SU-DHL-6 (cell line): ENCODE results near the gene CABP2.

Experiments
- H2AFZ ChIP-seq: fragments of 200-600 bp; sonication (generic); 2 replicates; pipeline ENCODE4 v1.6.1; 2014; ENCODE audit warnings: low read depth, mild to moderate bottlenecking, moderate library complexity, mixed read lengths, antibody characterized with exemption, low read length; ENCODE audit not compliant: severe bottlenecking
- H3F3A ChIP-seq: fragments of 200-600 bp; shearing (Covaris generic); 2 replicates; pipeline ENCODE4 v1.6.0; 2016; ENCODE audit warnings: antibody characterized with exemption, mild to moderate bottlenecking; ENCODE audit not compliant: insufficient read depth
- H3K27ac ChIP-seq: fragments of 200-600 bp; sonication (generic); 2 replicates; pipeline ENCODE4 v1.5.1; 2016; ENCODE audit warnings: low read depth, mild to moderate bottlenecking, low read length, moderate library complexity, mixed read lengths
- H3K27me3 ChIP-seq: fragments of 200-600 bp; sonication (generic), shearing (Covaris generic); 2 replicates; pipeline ENCODE4 v1.6.0; 2014; ENCODE audit warnings: mild to moderate bottlenecking, low read length
- H3K36me3 ChIP-seq: fragments of 200-600 bp; sonication (generic); 2 replicates; pipeline ENCODE4 v1.6.1; 2014; ENCODE audit warnings: mild to moderate bottlenecking, low read length, mixed read lengths
- H3K4me2 ChIP-seq: fragments of 300-600, 200-600 bp; shearing (Covaris generic), sonication (generic); 2 replicates; pipeline ENCODE4 v1.6.0; 2014; ENCODE audit warnings: low read length, low read depth, mild to moderate bottlenecking; ENCODE audit not compliant: poor library complexity, severe bottlenecking
- H3K4me3 ChIP-seq: fragments of 200-600 bp; sonication (generic); 2 replicates; pipeline ENCODE4 v1.5.1; 2014; ENCODE audit warnings: antibody characterized with exemption, low read length, mild to moderate bottlenecking, mixed read lengths; ENCODE audit not compliant: insufficient read depth, poor library complexity, severe bottlenecking
- H3K79me2 ChIP-seq: fragments of 200-600 bp; sonication (generic); 2 replicates; pipeline ENCODE4 v1.6.1; 2014; ENCODE audit warnings: mild to moderate bottlenecking, low read length, moderate library complexity; ENCODE audit not compliant: insufficient read depth
- H3K9ac ChIP-seq: fragments of 200-600 bp; sonication (generic); 2 replicates; pipeline ENCODE4 v1.7.0; 2014; ENCODE audit warnings: mild to moderate bottlenecking, low read length
- H3K9me2 ChIP-seq: fragments of 200-600 bp; sonication (generic); replicated peaks from 2 replicates; pipeline ENCODE4 v1.6.1; 2014; ENCODE audit warnings: low read length; ENCODE audit not compliant: insufficient read depth
- H3K9me3 ChIP-seq: fragments of 200-600 bp; sonication (generic); 2 replicates; pipeline ENCODE4 v1.6.1; 2014; ENCODE audit warnings: low read length, mixed read lengths; ENCODE audit not compliant: insufficient read depth
- H4K20me1 ChIP-seq: fragments of 200-600 bp; sonication (generic); 2 replicates; pipeline ENCODE4 v1.6.1; 2014; ENCODE audit warnings: low read depth, mild to moderate bottlenecking, antibody characterized with exemption, low read length, moderate library complexity, mixed read lengths
- CTCF ChIP-seq: fragments of 200-600 bp; sonication (generic); IDR thresholded peaks from one replicate; pipeline ENCODE4 v1.5.1; 2017; ENCODE audit warnings: antibody characterized with exemption, mild to moderate bottlenecking, low read length, moderate library complexity; ENCODE audit not compliant: insufficient read depth, poor library complexity, severe bottlenecking
- EZH2phosphoT487 ChIP-seq: fragments of 200-600 bp; sonication (generic), shearing (Covaris generic); conservative IDR thresholded peaks from 2 replicates; pipeline ENCODE4 v1.6.1; 2018; ENCODE audit warnings: mild to moderate bottlenecking, antibody characterized with exemption, low read length, moderate library complexity, mixed read lengths

Gene CABP2

GRCh38 chr11:67544616-67545242 lies 21.5 kb upstream of the CABP2 start:
- H3K36me3 ChIP-seq, result no peaks in the 10 kb centered on the region
- H3K27me3 ChIP-seq, result no peaks in the 10 kb centered on the region
- H2AFZ ChIP-seq, result no peak overlapping the region

GRCh38 chr11:67543585-67543984 lies 20.3 kb upstream of the CABP2 start:
- Histone ChIP-seq H3K36me3 (no peaks in the 10 kb centered on the region), H3K79me2 (no peaks in the 10 kb centered on the region), H3F3A (no peaks in the 10 kb centered on the region), H4K20me1 (no peaks in the 10 kb centered on the region), H3K27me3 (no peaks in the 10 kb centered on the region), H3K9ac (no peak overlapping the region), H3K9me3 (no peaks in the 10 kb centered on the region), H2AFZ (no peak overlapping the region), H3K4me2 (no peak overlapping the region), H3K9me2 (no peaks in the 10 kb centered on the region), H3K4me3 (no peak overlapping the region), H3K27ac (no peak overlapping the region)
- no peak for TF ChIP-seq CTCF
- TF ChIP-seq EZH2phosphoT487, result no peak

More at GRCh38 chr11:67544616-67545242, 21.5 kb upstream of the CABP2 start:
- no peak overlapping the region for H3K4me3 ChIP-seq
- H3F3A ChIP-seq, result no peaks in the 10 kb centered on the region
- H4K20me1 ChIP-seq, result no peaks in the 10 kb centered on the region
- H3K4me2 ChIP-seq, result no peak overlapping the region
- H3K27ac ChIP-seq, result no peak overlapping the region
- H3K9me3 ChIP-seq, result no peaks in the 10 kb centered on the region
- H3K79me2 ChIP-seq, result no peaks in the 10 kb centered on the region
- no peak overlapping the region for H3K9ac ChIP-seq
- no peaks in the 10 kb centered on the region for H3K9me2 ChIP-seq
- no peak for TF ChIP-seq EZH2phosphoT487
- no peak for TF ChIP-seq CTCF

- Histone ChIP-seq H3K36me3 (no peaks in the 10 kb centered on the region), H3K9me2 (no peaks in the 10 kb centered on the region), H4K20me1 (no peaks in the 10 kb centered on the region), H3K4me3 (no peak overlapping the region), H3K79me2 (no peaks in the 10 kb centered on the region), H3K4me2 (no peak overlapping the region), H3F3A (no peaks in the 10 kb centered on the region), H3K9me3 (no peaks in the 10 kb centered on the region), H3K9ac (no peak overlapping the region), H2AFZ (no peak overlapping the region), H3K27me3 (no peaks in the 10 kb centered on the region), H3K27ac (no peak overlapping the region)
- no peak for TF ChIP-seq EZH2phosphoT487
- no peak for TF ChIP-seq CTCF
Measured at GRCh38 chr11:67542971-67543370, 19.7 kb upstream of the CABP2 start.
